GM23248 (cell line): ENCODE data around the gene TMCC2. TPM values are rescaled to one million over a fixed set of nuclear protein-coding genes. Genes with fewer than 3 reads are reported as not detected.
A peak's percentile ranks its signal among the peaks of the same experiment; 100 is the strongest.

Experiments used
- DNase-seq: peaks from one replicate; pipeline ENCODE4 v3.0.0-alpha.2; 2015
- H2AFZ ChIP-seq: fragments of 200-600 bp; sonication (generic); 2 replicates; pipeline ENCODE4 v1.6.1; 2016; ENCODE audit warnings: antibody characterized with exemption
- H3F3A ChIP-seq: fragments of 200-600 bp; sonication (generic); 2 replicates; pipeline ENCODE4 v1.6.1; 2016; ENCODE audit warnings: mild to moderate bottlenecking, antibody characterized with exemption, mixed run types; ENCODE audit not compliant: insufficient read depth
- H3K27ac ChIP-seq: fragments of 200-600 bp; sonication (generic); 2 replicates; pipeline ENCODE4 v1.5.1; 2016; ENCODE audit warnings: mild to moderate bottlenecking
- H3K27me3 ChIP-seq: fragments of 200-600 bp; sonication (generic); replicated peaks from 2 replicates; pipeline ENCODE4 v1.6.1; 2016; ENCODE audit warnings: mild to moderate bottlenecking; ENCODE audit not compliant: insufficient read depth
- H3K36me3 ChIP-seq: fragments of 200-600 bp; sonication (generic); 2 replicates; pipeline ENCODE4 v1.6.1; 2016; ENCODE audit warnings: low read depth, mild to moderate bottlenecking
- H3K4me1 ChIP-seq: fragments of 200-600 bp; sonication (generic); 2 replicates; pipeline ENCODE4 v1.6.1; 2016; ENCODE audit warnings: mild to moderate bottlenecking; ENCODE audit not compliant: insufficient read depth
- H3K4me2 ChIP-seq: fragments of 200-600 bp; sonication (generic); one replicate; pipeline ENCODE4 v1.6.1; 2016; ENCODE audit warnings: mild to moderate bottlenecking; ENCODE audit not compliant: unreplicated experiment
- H3K4me3 ChIP-seq: fragments of 200-600 bp; sonication (generic); 2 replicates; pipeline ENCODE4 v1.5.1; 2016; ENCODE audit warnings: mild to moderate bottlenecking
- H3K79me2 ChIP-seq: fragments of 200-600 bp; sonication (generic); 2 replicates; pipeline ENCODE4 v1.6.1; 2016; ENCODE audit warnings: mild to moderate bottlenecking; ENCODE audit not compliant: insufficient read depth
- H3K9ac ChIP-seq: fragments of 200-600 bp; sonication (generic); 2 replicates; pipeline ENCODE4 v1.6.1; 2016; ENCODE audit warnings: mild to moderate bottlenecking
- H3K9me2 ChIP-seq: fragments of 200-600 bp; sonication (generic); 2 replicates; pipeline ENCODE4 v1.6.1; 2016; ENCODE audit warnings: mixed run types, mild to moderate bottlenecking, moderate library complexity; ENCODE audit not compliant: insufficient read depth
- H3K9me3 ChIP-seq: fragments of 200-600 bp; sonication (generic); one replicate; pipeline ENCODE4 v1.6.1; 2017; ENCODE audit warnings: low read depth
- H4K20me1 ChIP-seq: fragments of 200-600 bp; sonication (generic); 2 replicates; pipeline ENCODE4 v1.6.0; 2016; ENCODE audit not compliant: insufficient read depth
- EZH2 ChIP-seq: fragments of 200-600 bp; sonication (generic); IDR thresholded peaks from 2 replicates; pipeline ENCODE4 v1.6.1; 2018; ENCODE audit warnings: antibody characterized with exemption, mild to moderate bottlenecking; ENCODE audit not compliant: insufficient read depth, poor library complexity, severe bottlenecking
- EZH2phosphoT487 ChIP-seq: fragments of 200-600 bp; sonication (generic); IDR thresholded peaks from 2 replicates; pipeline ENCODE4 v1.6.1; 2018; ENCODE audit warnings: antibody characterized with exemption, moderate library complexity, mild to moderate bottlenecking, low read depth; ENCODE audit not compliant: insufficient read depth
- WGBS, 2 experiments: methylation state at CpG; one replicate each; pipeline ENCODE4 v1.1.6; 2015 to 2017; ENCODE audit warnings: low lambda C conversion rate in 2 of 2, low coverage in 1 of 2; ENCODE audit errors: missing lambda C conversion rate in 2 of 2; 5-methylcytosine and 5-hydroxymethylcytosine counted together
- in situ Hi-C: fragments of 300-500 bp; cut with MboI; formaldehyde crosslinking; loops from 2 replicates; pipeline ENCODE4 v1.15.0; 2020
- polyA plus RNA-seq: library from polyadenylated mRNA; unstranded; fragments of >200 nt; fragmentation: Nextera tagmentation; extraction: Ambion mirVana; gene quantifications from 2 replicates; pipeline ENCODE4 v1.2.1, GENCODE V29; 2016
- total RNA-seq: library from RNA; depleted of rRNA; stranded (reverse); fragments of >200 nt; shearing (Covaris generic); gene quantifications from 2 replicates; pipeline ENCODE4 v1.2.3, GENCODE V29; 2014

The TMCC2 gene
- total and polyA plus RNA-seq, 2 experiments from 2014 or later, result 0.39 to 1.7 TPM

DNA sequence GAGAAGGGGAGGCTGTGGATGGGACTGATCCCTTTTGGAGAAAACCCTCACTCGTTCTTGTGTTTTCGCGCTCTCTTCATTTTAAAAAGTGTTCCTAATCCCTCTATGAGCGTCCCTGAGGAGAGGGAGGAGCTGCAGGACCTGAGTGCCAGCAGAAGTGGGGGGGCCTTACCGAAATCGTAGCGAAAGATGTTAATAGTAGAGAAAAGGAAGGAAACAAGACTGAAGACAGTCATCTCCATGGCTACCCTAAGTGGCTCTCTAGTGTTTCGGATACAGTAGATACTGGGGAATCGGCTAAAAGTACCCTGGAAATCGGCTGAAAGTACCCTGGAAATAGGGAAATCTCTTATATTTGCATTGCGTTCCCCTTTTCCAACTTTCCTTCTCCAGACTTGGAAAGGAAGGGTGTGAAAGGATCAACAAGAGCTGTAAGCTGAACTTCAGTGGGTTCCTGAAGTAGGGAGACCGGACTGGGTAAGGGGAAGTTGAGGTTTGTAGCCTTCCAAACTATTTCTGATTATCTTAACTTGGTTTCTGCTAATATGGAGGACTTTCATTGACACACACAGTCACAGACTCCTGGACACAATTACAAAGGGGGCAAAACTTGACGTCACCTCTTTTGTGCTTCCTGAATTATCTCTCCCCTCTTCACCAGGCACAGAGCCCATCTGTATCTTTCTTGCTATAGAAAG, 15.8 kb upstream of the TMCC2 start:
- Histone ChIP-seq H3K9ac (peak overlapping the region; percentile 97), H3K27ac (peak overlapping the region; percentile 92; the same call in 1 of the 2 replicates)
- WGBS, 2 experiments, result 50 to 53% methylated on average over 13 of the region's 13 CpGs

DNA sequence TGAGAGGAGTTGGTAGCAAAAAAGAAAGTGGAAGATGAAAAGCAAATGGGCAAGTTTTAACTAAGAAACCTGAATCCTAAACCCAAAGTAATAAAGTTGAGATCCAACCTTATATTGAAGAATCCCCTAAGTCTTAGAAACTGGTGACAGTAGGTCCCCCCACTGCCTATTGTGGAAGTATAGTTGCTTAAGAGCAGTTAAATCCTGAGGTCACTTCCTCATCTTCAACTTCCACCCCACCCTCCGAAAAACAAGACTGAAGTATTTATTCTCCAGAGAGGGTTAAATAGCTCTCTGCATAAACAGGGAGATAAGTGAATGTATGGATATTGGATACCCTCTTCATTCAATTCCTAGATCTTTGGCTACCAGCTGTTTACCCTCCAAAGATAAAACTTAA, 13.0 kb upstream of the TMCC2 start:
- Histone ChIP-seq H3K27me3 (no peaks in the 10 kb centered on the region; the same call in 1 of the 2 replicates), H3K79me2 (peaks cover 15% of the 10 kb centered on the region), H3K9me2 (no peaks in the 10 kb centered on the region), H4K20me1 (no peaks in the 10 kb centered on the region), H3K4me2 (no peak overlapping the region), H3F3A (no peaks in the 10 kb centered on the region), H3K9me3 (no peaks in the 10 kb centered on the region), H3K36me3 (no peaks in the 10 kb centered on the region), H3K4me3 (no peak overlapping the region), H3K4me1 (no peaks in the 10 kb centered on the region), H3K27ac (no peak overlapping the region), H2AFZ (0 out of 2 replicates have a peak overlapping the region, but pooled peaks have one; percentile 8), H3K9ac (no peak overlapping the region)
- 60 to 78% methylated on average over 1 of the region's 1 CpG for WGBS, 2 experiments
- in situ Hi-C loops, result no loop called here
- DNase-seq, result no peak
- no peak for TF ChIP-seq EZH2phosphoT487
- no peak for TF ChIP-seq EZH2

More for the DNA sequence above, 15.8 kb upstream of the TMCC2 start:
- Histone ChIP-seq H3K36me3 (no peaks in the 10 kb centered on the region), H3K4me2 (peak overlapping the region; percentile 96), H2AFZ (peak overlapping the region; percentile 96), H3K4me3 (peak overlapping the region; percentile 93), H3F3A (no peaks in the 10 kb centered on the region), H3K9me3 (no peaks in the 10 kb centered on the region), H3K9me2 (no peaks in the 10 kb centered on the region), H3K79me2 (peaks cover 43% of the 10 kb centered on the region), H4K20me1 (no peaks in the 10 kb centered on the region), H3K27me3 (no peaks in the 10 kb centered on the region), H3K4me1 (no peaks in the 10 kb centered on the region)
- in situ Hi-C loops, result no loop called here
- TF ChIP-seq EZH2, result no peak
- DNase-seq, result no peak

DNA sequence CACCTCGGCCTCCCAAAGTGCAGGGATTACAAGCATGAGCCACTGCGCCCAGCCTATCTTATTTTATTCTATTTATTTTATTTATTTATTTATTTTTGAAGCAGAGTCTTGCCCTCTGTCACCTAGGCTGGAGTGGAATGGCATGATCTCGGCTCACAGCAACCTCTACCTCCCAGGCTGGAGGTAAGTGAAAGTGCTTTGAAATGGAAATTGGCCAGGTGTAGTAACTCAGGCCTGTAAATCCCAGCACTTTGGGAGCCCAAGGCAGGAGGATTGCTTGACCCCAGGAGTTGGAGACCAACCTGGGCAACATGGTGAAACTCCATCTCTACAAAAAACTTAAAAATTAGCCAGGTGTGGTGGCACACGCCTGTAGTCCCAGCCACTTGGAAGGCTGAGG, 11.2 kb upstream of the TMCC2 start:
- Histone ChIP-seq H3K4me2 (no peak overlapping the region), H2AFZ (no peak overlapping the region), H3K9me2 (no peaks in the 10 kb centered on the region), H3F3A (no peaks in the 10 kb centered on the region), H4K20me1 (no peaks in the 10 kb centered on the region), H3K4me3 (no peak overlapping the region), H3K79me2 (no peaks in the 10 kb centered on the region), H3K9ac (no peak overlapping the region), H3K36me3 (no peaks in the 10 kb centered on the region), H3K4me1 (no peaks in the 10 kb centered on the region), H3K9me3 (no peaks in the 10 kb centered on the region), H3K27ac (no peak overlapping the region), H3K27me3 (no peaks in the 10 kb centered on the region; the same call in 1 of the 2 replicates)
- DNase-seq, result no peak
- 36 to 41% methylated on average over 4 of the region's 4 CpGs for WGBS, 2 experiments
- no peak for TF ChIP-seq EZH2phosphoT487
- no peak for TF ChIP-seq EZH2
- in situ Hi-C loops, result no loop called here

DNA sequence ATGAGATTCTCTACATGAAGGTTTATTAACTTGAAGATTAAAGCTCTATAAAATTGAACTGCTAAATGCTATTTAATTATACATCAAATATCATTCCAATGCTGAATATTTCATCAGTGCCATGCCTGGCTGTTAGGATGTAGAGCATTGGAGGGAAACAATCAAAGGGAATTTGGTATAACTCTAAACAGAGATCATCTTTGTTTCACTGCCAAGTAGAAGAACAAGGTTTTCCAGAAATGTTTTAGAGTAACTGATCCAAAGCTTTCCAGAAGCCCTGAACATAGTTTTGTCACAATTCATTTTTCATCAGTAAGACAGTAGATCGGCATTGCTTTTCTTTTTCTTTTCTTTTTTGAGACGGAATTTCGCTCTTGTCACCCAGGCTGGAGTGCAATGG, 10.3 kb upstream of the TMCC2 start:
- Histone ChIP-seq H3F3A (no peaks in the 10 kb centered on the region), H3K79me2 (no peaks in the 10 kb centered on the region), H3K27me3 (no peaks in the 10 kb centered on the region; the same call in 1 of the 2 replicates), H3K4me3 (no peak overlapping the region), H2AFZ (no peak overlapping the region), H3K36me3 (no peaks in the 10 kb centered on the region), H3K27ac (no peak overlapping the region), H3K4me2 (no peak overlapping the region), H3K4me1 (no peaks in the 10 kb centered on the region), H3K9ac (no peak overlapping the region), H3K9me3 (no peaks in the 10 kb centered on the region), H4K20me1 (no peaks in the 10 kb centered on the region), H3K9me2 (no peaks in the 10 kb centered on the region)
- 31 to 32% methylated on average over 3 of the region's 3 CpGs for WGBS, 2 experiments
- TF ChIP-seq EZH2 (no peak), EZH2phosphoT487 (no peak)
- in situ Hi-C loops, result no loop called here
- DNase-seq, result no peak
